ENCODE measurements around the gene FAM169A. TPM values are rescaled to one million over a fixed set of nuclear protein-coding genes. Genes with fewer than 3 reads are reported as not detected.
"Not testable (repeated sequence)": the region's sequence is repeated elsewhere in the genome, so short reads cannot be mapped to it uniquely, and the experiment has no call there.

The FAM169A gene
- polyA plus RNA-seq, 1 donor: 0.76 TPM

DNA sequence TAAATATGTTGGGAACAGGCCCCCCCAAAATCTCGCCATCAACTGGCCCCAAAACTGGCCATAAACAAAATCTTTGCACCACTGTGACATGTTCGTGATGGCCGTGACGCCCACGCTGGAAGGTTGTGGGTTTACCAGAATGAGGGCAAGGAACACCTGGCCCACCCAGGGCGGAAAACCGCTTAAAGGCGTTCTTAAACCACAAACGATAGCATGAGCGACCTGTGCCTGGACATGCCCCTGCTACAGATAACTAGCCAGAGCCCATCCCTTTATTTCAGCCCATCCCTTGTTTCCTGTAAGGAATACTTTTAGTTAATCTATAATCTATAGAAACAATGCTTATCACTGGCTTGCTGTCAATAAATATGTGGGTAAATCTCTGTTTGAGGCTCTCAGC lies 3.2 kb upstream of the FAM169A start:
- not testable (repeated sequence) for DNase-seq (ENCODE audit: low read depth)

DNA sequence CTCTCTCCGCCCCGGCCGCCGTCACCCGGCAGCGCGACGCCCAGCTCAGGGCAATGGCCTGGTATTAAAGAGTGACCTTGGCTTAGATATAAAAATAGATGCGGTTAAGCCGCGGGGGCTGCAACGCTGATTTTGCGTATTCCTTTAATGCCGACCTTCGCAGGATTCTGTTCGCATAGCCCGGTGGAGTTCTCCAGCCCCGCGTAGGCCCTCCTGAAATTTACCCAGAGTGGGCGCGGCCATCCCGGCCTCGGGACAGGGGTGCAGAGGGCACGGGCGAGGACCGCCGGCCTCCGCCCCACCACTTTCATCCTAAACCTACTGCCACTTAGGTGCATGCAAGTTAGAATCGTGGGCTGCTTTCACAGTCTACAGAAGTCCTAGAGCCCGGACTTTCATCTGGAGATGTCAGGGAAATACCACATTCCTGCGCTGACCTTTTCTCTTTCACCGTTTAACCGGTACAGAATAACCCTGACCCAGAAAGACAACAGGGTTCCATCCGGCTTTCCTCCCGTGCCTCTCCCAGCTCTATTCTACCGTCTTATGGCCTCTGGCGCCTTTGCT lies 492 bp upstream of the FAM169A start:
- no peak for DNase-seq (ENCODE audit: low read depth)

DNA sequence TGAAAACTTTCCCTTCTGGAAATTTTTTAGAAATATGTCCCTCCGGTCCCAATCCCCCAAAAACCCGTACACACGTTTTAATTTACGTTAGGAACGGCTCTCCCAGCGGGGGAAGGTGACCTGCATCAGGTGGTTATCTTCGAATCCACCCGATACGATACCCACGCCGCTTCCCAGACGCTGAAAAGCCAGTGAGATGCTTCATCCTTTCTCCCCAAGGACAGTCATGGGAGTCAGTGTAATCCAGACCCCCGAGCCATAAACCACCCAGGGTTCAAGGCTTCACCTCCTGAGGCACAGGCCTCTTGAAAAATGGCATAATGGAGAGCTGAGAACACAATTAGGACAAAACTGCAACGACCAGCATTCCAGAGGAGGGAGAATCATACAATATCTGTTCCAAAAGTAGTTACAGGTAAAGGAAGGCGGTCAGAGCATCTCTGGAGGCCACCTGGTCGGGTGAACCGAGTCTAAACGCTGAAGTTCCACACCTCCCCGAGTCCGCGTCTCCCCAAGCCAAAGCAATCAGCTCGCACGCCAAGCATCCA lies 857 bp downstream of the FAM169A start:
- no peak for DNase-seq (ENCODE audit: low read depth)

- DNase-seq (ENCODE audit: low read depth): no peak
Observed at GRCh38 chr5:74864823-74865222, 1.4 kb downstream of the FAM169A start.

DNA sequence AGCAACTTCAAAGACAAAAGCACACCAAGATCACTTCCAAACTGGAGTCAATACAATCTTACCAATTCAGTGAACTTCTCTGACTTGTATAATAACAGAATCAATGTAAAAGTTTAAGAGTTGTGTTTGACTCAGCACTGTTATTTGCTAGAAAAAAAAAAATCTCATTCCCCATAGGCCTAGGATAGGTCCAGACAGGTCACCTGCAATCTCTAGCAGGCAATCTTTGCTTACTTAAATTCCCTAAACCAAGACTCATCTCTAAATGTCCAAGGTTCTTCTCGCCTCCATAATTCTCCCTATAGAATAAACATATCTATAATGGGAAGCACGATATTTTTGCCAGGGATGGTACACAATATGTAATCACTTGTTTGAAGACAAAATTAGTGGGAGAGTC lies 2.5 kb downstream of the FAM169A start:
- no peak for DNase-seq (ENCODE audit: low read depth)

GRCh38 chr5:74862221-74862620 lies 4.0 kb downstream of the FAM169A start:
- DNase-seq (ENCODE audit: low read depth): no peak

DNA sequence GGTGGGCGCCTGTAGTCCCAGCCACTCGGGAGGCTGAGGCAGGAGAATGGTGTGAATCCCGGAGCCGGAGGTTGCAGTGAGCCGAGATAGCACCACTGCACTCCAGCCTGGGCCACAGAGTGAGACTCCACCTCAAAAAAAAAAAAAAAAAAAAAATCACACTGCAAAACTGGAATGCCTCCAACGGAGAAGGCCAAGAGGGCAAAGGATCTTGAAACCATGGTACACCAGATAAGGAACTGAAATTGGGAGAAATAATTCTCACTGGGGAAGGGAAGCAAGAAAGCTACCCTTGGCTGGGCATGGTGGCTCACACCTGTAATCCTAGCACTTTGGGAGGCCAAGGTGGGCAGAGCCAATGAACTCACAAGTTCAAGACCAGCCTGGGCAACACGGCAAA lies 9.2 kb downstream of the FAM169A start:
- DNase-seq (ENCODE audit: low read depth): not testable (repeated sequence)

DNA sequence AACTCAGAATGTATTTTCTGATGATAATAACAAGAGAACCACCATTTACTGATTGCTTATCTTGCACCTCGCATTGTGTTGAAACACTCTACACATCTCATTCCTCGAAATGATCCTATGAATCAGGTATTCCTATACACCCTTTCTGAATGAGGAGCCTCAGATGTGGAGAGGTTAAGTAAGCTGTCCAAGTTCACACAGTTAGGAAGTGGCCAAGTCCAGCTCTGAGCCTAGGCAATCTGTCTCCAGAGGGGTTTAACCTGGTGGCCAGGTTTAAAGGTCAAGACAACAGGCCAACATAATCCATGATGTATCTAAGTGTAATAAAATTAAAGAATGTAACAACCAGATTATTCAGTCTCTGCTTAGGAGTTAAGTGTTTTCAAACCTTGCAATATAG lies 12.9 kb downstream of the FAM169A start:
- DNase-seq (ENCODE audit: low read depth): no peak

GRCh38 chr5:74851684-74852353 lies 14.4 kb downstream of the FAM169A start:
- no peak for DNase-seq (ENCODE audit: low read depth)

GRCh38 chr5:74850789-74851425 lies 15.3 kb downstream of the FAM169A start:
- no peak for DNase-seq (ENCODE audit: low read depth)

DNA sequence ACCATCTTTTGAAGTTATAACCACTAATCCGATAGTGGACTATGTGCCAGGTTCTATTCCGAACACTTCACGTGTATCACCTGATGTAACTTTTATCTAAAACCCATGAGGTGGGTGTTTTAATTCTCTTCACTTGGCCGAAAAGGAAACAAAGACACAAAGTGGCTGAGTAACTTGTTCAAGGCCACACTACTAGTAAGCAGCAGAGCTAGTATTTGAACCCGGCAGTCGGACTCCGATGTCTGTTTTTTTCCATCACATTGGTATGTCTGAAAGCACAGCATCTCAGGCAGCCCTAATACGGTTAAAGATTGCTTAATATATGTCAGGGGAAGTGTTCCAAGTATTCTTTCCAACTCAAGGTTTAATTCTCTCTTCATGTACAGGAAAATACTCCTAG lies 16.2 kb downstream of the FAM169A start:
- no peak for DNase-seq (ENCODE audit: low read depth)

- no peak for DNase-seq (ENCODE audit: low read depth)
Observed at GRCh38 chr5:74848553-74849025, 17.6 kb downstream of the FAM169A start.

DNA sequence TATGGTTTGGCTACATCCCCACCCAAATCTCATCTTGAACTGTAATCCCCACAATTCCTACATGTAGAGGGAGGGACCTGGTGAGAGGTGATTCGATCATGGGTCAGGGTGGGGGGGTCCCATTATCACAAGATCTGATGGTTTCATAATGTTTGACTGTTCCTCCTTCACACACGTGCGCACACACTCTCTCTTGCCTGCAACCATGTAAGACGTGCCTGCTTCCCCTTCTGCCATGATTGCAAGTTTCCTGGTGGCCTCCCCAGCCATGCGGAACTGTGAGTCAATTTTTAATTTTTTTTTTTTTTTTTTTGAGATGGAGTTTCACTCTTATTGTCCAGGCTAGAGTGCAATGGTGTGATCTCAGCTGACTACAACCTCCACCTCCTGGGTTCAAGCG lies 27.0 kb downstream of the FAM169A start:
- DNase-seq (ENCODE audit: low read depth): no peak

DNA sequence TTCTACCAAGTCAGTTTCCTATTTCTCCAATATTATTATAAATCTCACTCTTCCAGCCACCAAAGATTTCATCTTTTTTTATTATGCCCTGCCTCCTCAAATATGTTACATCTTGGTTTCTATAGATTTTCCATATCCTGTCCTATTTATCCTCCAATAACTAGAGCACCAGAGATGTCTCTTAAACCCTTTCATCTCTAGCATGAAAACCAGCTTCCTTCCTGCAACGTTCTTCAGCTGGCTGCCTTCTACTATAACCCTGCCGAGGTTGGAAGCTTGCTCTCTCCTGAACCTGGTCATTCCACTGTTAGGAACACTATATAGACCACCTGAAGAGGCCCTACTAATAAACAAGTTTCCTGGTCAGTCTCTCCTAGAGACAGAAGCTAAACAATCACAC lies 27.9 kb downstream of the FAM169A start:
- DNase-seq (ENCODE audit: low read depth): no peak

DNA sequence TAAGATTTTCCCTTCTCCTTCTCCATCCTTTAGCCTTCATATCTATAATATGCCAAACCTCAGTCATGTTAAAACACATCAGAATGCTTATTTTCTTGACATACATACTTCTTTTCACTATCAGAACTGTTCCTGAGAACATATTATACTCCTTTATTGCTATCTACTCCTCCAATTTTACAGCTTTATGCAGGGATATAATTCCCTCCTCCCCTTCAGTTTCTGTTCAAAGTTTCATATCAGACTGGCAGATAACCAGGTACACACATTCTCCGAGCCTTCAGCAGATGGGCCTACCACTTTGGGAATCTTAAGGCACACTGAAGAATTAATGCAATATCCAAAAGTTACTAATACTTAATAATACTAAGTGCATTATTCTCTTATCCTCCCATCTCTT lies 29.1 kb downstream of the FAM169A start:
- no peak for DNase-seq (ENCODE audit: low read depth)

DNA sequence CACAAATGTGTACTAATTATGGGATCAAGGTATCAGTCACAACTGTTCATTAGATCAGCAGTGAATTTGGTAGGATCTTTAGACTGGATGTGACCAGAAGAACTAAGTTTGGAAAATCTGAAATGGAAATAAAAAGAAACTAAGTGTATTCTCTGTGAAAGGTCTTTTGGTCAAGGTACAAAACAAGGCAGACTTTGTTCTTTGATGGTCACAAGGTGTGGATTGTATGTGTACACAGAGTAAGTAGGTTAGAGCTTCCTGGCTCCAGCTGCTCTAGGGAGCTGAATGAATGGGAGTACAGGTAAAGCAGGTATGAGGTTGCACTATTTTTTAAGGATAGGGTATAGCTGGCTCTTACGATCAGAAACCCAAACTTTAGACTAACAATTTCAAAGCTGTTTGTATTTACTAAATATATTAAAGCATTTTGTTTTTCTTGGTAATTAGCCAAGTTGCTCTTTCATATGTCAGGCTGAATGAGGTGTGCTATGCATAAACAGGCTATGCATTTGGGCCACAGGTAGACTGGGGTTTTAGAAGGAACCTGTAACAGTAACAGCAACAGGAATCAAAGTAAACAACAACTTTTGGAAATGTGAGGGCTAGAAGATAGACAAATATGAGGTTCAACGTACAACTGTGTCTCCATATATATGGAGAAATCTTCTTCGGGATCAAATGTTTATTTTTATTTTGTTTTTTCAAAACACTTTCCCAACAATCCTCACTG lies 32.5 kb downstream of the FAM169A start:
- no peak for DNase-seq (ENCODE audit: low read depth)

DNA sequence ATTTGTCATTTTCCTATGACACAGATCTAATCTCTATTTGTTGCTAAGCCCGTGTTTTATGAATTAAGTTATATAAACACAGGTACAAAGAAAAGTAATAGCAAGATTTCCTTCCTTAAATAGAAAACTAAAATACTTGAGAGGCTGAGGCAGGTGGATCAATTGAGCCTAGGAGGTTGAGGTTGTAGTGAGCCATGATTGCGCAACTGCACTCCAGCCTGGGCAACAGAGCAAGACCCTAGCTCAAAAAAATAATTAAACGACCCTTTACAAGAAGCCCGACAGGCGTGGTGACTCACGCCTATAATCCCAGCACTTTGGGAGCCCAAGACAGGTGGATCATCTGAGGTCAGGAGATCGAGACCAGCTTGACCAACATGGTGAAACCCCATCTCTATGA lies 36.8 kb downstream of the FAM169A start:
- no peak for DNase-seq (ENCODE audit: low read depth)

DNA sequence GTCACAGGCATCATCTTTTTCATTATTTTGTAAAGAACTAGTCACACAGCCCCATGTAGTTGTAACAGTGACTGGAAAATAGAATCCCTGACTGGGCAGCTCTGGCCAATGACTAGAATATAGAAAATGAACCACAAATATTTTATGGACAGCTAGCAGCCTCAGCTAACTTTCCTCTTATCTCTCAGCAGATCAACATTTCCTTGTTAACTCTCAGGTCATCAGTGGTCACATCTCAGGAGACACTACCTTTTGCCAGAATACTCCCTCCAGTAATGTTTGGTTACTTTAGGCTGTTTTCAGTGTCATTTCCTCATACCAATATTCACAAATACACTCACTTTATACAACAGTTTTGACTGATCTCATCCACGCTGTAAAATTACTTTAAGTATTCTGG lies 43.9 kb downstream of the FAM169A start:
- no peak for DNase-seq (ENCODE audit: low read depth)

- DNase-seq (ENCODE audit: low read depth): no peak
Observed at GRCh38 chr5:74816875-74817274, 49.3 kb downstream of the FAM169A start.

- no peak for DNase-seq (ENCODE audit: low read depth)
Observed at GRCh38 chr5:74810915-74811314, 55.3 kb downstream of the FAM169A start.

- DNase-seq (ENCODE audit: low read depth): no peak
Observed at GRCh38 chr5:74801941-74802340, 64.2 kb downstream of the FAM169A start.

- DNase-seq (ENCODE audit: low read depth): no peak
Observed at GRCh38 chr5:74801197-74801596, 65.0 kb downstream of the FAM169A start.

Data from forelimb muscle (tissue), 1 donor.